GM19452 (cell line): ENCODE data around the gene MBP.

ENCODE experiments used
- ATAC-seq: cut with Tn5 transposase; IDR thresholded peaks from one replicate; pipeline ENCODE4 v1.9.1; 2021; ENCODE audit not compliant: unreplicated experiment

The MBP gene

GRCh38 chr18:77151033-77151771, 18.6 kb upstream of the MBP start:
- ATAC-seq: peak; percentile 11

- no peak for ATAC-seq
Measured at GRCh38 chr18:77150588-77150987, 18.0 kb upstream of the MBP start.

- ATAC-seq: no peak
Measured at GRCh38 chr18:77148289-77148688, 15.7 kb upstream of the MBP start.

- ATAC-seq: no peak
Measured at GRCh38 chr18:77147418-77147852, 14.9 kb upstream of the MBP start.

GRCh38 chr18:77146249-77147080, 13.9 kb upstream of the MBP start:
- no peak for ATAC-seq

- no peak for ATAC-seq
Measured at GRCh38 chr18:77145364-77145901, 12.8 kb upstream of the MBP start.

DNA sequence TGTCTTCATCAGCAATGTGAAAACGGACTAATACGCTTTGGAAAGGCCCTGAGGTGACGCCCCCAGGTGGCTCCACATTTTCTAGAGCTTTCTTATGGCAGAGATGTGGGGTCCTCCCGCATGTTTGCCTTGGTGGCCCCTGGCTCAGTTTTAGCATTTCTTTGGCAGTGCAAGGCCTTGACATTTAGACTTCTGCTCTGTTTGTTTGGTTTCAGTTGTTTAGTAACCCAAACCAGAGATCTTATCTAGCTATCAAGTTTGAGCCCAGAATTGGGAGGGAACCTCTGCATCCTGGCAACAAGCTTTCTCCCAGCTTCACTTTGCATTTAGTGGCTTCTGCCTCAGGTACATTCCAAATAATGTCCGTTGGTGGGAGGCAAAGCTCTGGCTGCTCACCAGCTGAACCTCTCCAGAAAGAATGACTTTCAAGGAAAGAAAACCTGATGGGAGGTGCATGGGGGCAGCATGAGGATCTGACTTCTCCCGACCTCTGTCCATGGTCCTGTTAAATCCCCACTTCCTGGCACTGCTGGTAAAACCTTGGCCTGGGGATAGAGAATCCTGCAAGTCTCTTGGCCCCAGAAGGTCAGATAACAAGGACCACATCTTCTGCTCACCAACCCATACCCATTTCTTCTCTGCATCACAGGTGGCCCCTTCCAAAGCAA, 12.0 kb upstream of the MBP start:
- no peak for ATAC-seq

- no peak for ATAC-seq
Measured at GRCh38 chr18:77144046-77144445, 11.5 kb upstream of the MBP start.

DNA sequence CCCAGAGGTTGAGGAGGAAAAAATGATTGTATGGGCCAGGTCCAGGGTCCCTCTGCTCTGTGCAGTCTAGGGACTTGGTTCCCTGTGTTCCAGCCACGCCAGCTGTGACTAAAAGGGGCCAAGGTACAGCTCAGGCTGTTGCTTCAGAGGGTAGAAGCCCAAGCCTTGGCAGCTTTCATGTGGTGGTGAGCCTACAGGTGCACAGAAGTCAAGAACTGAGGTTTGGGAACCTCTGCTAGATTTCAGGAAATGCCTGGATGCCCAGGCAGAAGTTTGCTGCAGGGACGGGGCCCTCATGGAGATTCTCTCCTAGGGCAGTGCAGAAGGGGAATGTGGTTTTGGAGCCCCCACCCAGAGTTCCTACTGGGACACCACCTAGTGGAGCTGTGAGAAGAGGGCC, 10.6 kb upstream of the MBP start:
- ATAC-seq: no peak

GRCh38 chr18:77141401-77142118, 9.0 kb upstream of the MBP start:
- no peak for ATAC-seq

DNA sequence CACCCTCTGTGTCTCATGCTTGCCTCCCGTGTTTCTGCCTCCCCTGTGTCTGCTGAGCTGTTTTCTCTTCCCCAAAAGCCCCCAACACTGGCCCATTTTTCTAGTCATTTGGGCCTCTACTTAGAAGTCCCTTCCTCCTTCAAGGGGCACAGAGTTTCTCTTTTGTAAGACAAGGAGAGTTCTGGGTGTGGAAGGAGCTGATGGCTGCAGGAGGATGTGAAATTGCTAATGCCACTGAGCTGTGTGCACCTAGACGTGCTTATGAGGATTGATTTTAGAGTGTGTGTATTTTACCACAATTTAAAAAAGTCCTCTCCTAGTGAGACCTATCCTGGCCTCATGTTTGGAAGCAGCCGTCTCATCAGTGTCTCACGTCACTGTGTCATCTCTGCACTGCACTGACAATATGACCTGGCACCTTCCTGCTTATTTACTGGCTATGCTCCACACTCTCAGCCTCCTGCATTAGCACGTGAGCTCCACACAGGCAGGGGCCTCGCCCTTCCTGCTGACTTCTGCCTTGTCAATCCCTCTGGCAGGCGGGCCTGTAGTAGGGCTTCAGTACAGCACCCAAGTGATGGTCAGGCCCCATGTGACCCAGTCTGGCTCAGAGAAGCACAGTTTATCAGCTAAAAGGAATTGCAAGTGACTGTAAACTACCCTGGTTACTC, 8.0 kb upstream of the MBP start:
- no peak for ATAC-seq

DNA sequence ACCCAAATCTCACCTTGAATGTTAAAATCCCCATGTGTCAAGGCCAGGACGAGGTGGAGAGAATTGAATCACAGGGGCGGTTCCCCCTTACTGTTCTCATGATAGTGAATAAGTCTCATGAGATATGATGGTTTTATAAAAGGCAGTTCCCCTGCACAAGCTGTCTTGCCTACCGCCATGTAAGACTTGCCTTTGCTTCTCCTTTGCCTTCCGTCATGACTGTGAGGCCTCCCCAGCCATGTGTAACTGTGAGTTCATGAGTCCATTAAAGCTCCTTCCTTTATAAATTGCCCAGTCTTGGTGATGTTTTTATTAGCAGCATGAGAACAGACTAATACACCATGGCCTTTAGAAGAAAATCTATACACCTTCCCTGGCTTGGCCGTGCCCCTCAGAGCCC, 7.4 kb upstream of the MBP start:
- ATAC-seq: no peak

GRCh38 chr18:77139619-77140018, 7.0 kb upstream of the MBP start:
- ATAC-seq: no peak

- ATAC-seq: no peak
Measured at GRCh38 chr18:77138270-77138669, 5.7 kb upstream of the MBP start.

GRCh38 chr18:77137851-77138250, 5.3 kb upstream of the MBP start:
- no peak for ATAC-seq

GRCh38 chr18:77136871-77137665, 4.5 kb upstream of the MBP start:
- ATAC-seq: no peak

- ATAC-seq: no peak
Measured at GRCh38 chr18:77136076-77136718, 3.6 kb upstream of the MBP start.

GRCh38 chr18:77135339-77136075, 2.9 kb upstream of the MBP start:
- no peak for ATAC-seq
